OCI-LY1 (cell line): ENCODE data around the gene GABRG2.

Experiments used
- H2AFZ ChIP-seq: fragments of 200-600 bp; sonication (generic), shearing (Covaris generic); 2 replicates; pipeline ENCODE4 v1.6.0; 2014; ENCODE audit warnings: antibody characterized with exemption, mild to moderate bottlenecking, low read length
- H3F3A ChIP-seq: fragments of 200-600 bp; sonication (generic), shearing (Covaris generic); 2 replicates; pipeline ENCODE4 v1.6.0; 2014; ENCODE audit warnings: mild to moderate bottlenecking, antibody characterized with exemption, low read length, moderate library complexity; ENCODE audit not compliant: insufficient read depth
- H3K27ac ChIP-seq: fragments of 200-600 bp; sonication (generic); 2 replicates; pipeline ENCODE4 v1.5.1; 2014; ENCODE audit warnings: low read length, mixed run types, mild to moderate bottlenecking, low read depth; ENCODE audit not compliant: poor library complexity, severe bottlenecking
- H3K27me3 ChIP-seq: fragments of 200-600 bp; sonication (generic); 2 replicates; pipeline ENCODE4 v1.6.0; 2014; ENCODE audit warnings: antibody characterized with exemption, mild to moderate bottlenecking, low read length, moderate library complexity; ENCODE audit not compliant: insufficient read depth
- H3K36me3 ChIP-seq: fragments of 200-600 bp; sonication (generic); 2 replicates; pipeline ENCODE4 v1.6.1; 2014; ENCODE audit warnings: mild to moderate bottlenecking, antibody characterized with exemption, low read length, moderate library complexity, mixed read lengths; ENCODE audit not compliant: insufficient read depth
- H3K4me1 ChIP-seq: fragments of 200-600 bp; sonication (generic); 2 replicates; pipeline ENCODE4 v1.5.1; 2014; ENCODE audit warnings: mild to moderate bottlenecking, low read length, moderate library complexity; ENCODE audit not compliant: insufficient read depth, severe bottlenecking
- H3K4me2 ChIP-seq: fragments of 200-600 bp; sonication (generic), shearing (Covaris generic); 2 replicates; pipeline ENCODE4 v1.6.1; 2014; ENCODE audit warnings: low read length
- H3K4me3 ChIP-seq: fragments of 200-600 bp; sonication (generic); 2 replicates; pipeline ENCODE4 v1.5.1; 2014; ENCODE audit warnings: low read length, low read depth, mild to moderate bottlenecking, mixed read lengths; ENCODE audit not compliant: poor library complexity, severe bottlenecking
- H3K79me2 ChIP-seq: fragments of 200-600 bp; shearing (Covaris generic); 2 replicates; pipeline ENCODE4 v1.6.1; 2016; ENCODE audit warnings: mixed run types, low read length, mixed read lengths; ENCODE audit not compliant: insufficient read depth
- H3K9ac ChIP-seq: fragments of 200-600 bp; sonication (generic), shearing (Covaris generic); 2 replicates; pipeline ENCODE4 v1.6.1; 2014; ENCODE audit warnings: mild to moderate bottlenecking, low read length, mixed read lengths
- H3K9me2 ChIP-seq: fragments of 200-600 bp; sonication (generic), shearing (Covaris generic); 2 replicates; pipeline ENCODE4 v1.6.1; 2014; ENCODE audit warnings: low read depth, mild to moderate bottlenecking, low read length, mixed read lengths
- H3K9me3 ChIP-seq: fragments of 200-600 bp; shearing (Covaris generic); 2 replicates; pipeline ENCODE4 v1.6.1; 2014; ENCODE audit warnings: low read length, mixed read lengths
- H4K20me1 ChIP-seq: fragments of 200-600 bp; sonication (generic), shearing (Covaris generic); 2 replicates; pipeline ENCODE4 v1.6.0; 2016; ENCODE audit warnings: mild to moderate bottlenecking, low read length; ENCODE audit not compliant: insufficient read depth
- CTCF ChIP-seq: fragments of 200-600 bp; sonication (generic), shearing (Covaris generic); IDR thresholded peaks from 2 replicates; pipeline ENCODE4 v1.5.1; 2017; ENCODE audit warnings: mild to moderate bottlenecking, antibody characterized with exemption, low read length, moderate library complexity, mixed read lengths
- EZH2 ChIP-seq: fragments of 200-600 bp; sonication (generic), shearing (Covaris generic); IDR thresholded peaks from 2 replicates; pipeline ENCODE4 v1.8.0; 2017; ENCODE audit warnings: borderline replicate concordance, mixed run types, mild to moderate bottlenecking, antibody characterized with exemption, low read length, moderate library complexity, mixed read lengths

The GABRG2 gene

GRCh38 chr5:162139190-162139589 lies 71.6 kb downstream of the GABRG2 start:
- Histone ChIP-seq H3K27ac (no peak overlapping the region), H3K4me3 (no peak overlapping the region), H3K4me2 (no peak overlapping the region), H3K27me3 (no peaks in the 10 kb centered on the region), H3K9me2 (no peaks in the 10 kb centered on the region), H2AFZ (no peak overlapping the region), H3K36me3 (no peaks in the 10 kb centered on the region), H3K79me2 (no peaks in the 10 kb centered on the region), H3F3A (no peaks in the 10 kb centered on the region), H3K4me1 (no peaks in the 10 kb centered on the region), H4K20me1 (no peaks in the 10 kb centered on the region), H3K9ac (no peak overlapping the region), H3K9me3 (no peaks in the 10 kb centered on the region)
- TF ChIP-seq CTCF = no peak
- no peak for TF ChIP-seq EZH2

- H3F3A ChIP-seq = no peaks in the 10 kb centered on the region
- no peak overlapping the region for H3K27ac ChIP-seq
- no peaks in the 10 kb centered on the region for H3K27me3 ChIP-seq
- H3K4me1 ChIP-seq = no peaks in the 10 kb centered on the region
- no peaks in the 10 kb centered on the region for H4K20me1 ChIP-seq
- TF ChIP-seq EZH2 = no peak
- TF ChIP-seq CTCF = no peak
- no peaks in the 10 kb centered on the region for H3K79me2 ChIP-seq
- H3K9me3 ChIP-seq = no peaks in the 10 kb centered on the region
- no peaks in the 10 kb centered on the region for H3K36me3 ChIP-seq
- no peak overlapping the region for H3K9ac ChIP-seq
- H3K4me2 ChIP-seq = no peak overlapping the region
- no peaks in the 10 kb centered on the region for H3K9me2 ChIP-seq
- no peak overlapping the region for H2AFZ ChIP-seq
- no peak overlapping the region for H3K4me3 ChIP-seq
Observed at GRCh38 chr5:162154242-162154641, 86.7 kb downstream of the GABRG2 start.

- no peaks in the 10 kb centered on the region for H3K79me2 ChIP-seq
- H3K36me3 ChIP-seq = no peaks in the 10 kb centered on the region
- TF ChIP-seq CTCF (no peak), EZH2 (no peak)
- H3K9ac ChIP-seq = no peak overlapping the region
- no peaks in the 10 kb centered on the region for H4K20me1 ChIP-seq
- no peaks in the 10 kb centered on the region for H3K9me3 ChIP-seq
- H3K27ac ChIP-seq = no peak overlapping the region
- no peaks in the 10 kb centered on the region for H3K27me3 ChIP-seq
- H2AFZ ChIP-seq = no peak overlapping the region
- H3K9me2 ChIP-seq = no peaks in the 10 kb centered on the region
- H3K4me3 ChIP-seq = no peak overlapping the region
- H3F3A ChIP-seq = no peaks in the 10 kb centered on the region
- H3K4me2 ChIP-seq = no peak overlapping the region
- no peaks in the 10 kb centered on the region for H3K4me1 ChIP-seq
Observed at GRCh38 chr5:162160401-162160800, 92.8 kb downstream of the GABRG2 start.
